ENCODE data around the gene SCG5.

DNA sequence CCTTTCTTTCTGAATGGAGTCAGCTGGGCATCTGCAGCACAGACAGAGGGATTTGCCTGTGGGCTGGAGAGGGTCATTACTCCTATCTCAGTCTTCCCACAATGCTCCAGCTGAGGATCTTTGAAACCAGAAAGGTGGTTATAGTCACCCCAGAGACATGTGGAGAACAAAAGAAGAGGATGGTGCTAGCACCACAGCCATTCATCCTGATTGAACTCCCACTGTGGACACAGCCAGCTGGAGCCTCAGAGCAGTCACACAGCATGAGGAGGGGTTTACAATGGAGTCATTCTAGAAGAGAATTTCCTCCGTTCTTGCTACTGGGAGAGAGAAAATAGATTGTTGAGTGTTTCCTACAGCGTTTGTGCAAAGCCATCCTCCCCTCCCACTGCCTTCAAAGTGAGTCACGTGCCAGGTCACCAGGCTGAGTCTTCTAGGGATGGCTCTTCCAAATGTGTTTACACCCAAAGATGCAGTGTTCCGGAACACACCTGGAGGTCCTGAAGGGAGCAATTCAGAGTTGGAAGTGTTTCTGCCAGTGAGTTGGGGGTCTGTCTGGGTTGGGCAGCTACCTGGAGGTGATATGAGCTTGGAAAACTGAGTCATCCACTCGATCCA is 57.4 kb downstream of the SCG5 start:
- TF ChIP-seq, protein P1, sequence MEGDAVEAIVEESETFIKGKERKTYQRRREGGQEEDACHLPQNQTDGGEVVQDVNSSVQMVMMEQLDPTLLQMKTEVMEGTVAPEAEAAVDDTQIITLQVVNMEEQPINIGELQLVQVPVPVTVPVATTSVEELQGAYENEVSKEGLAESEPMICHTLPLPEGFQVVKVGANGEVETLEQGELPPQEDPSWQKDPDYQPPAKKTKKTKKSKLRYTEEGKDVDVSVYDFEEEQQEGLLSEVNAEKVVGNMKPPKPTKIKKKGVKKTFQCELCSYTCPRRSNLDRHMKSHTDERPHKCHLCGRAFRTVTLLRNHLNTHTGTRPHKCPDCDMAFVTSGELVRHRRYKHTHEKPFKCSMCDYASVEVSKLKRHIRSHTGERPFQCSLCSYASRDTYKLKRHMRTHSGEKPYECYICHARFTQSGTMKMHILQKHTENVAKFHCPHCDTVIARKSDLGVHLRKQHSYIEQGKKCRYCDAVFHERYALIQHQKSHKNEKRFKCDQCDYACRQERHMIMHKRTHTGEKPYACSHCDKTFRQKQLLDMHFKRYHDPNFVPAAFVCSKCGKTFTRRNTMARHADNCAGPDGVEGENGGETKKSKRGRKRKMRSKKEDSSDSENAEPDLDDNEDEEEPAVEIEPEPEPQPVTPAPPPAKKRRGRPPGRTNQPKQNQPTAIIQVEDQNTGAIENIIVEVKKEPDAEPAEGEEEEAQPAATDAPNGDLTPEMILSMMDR (IDR thresholded peaks at IDR 0.05; ENCODE audit: low read depth, low read length) = no peak
- TF ChIP-seq EZH2phosphoT487 (IDR thresholded peaks at IDR 0.05; ENCODE audit: low read depth) = no peak

Measured in OCI-LY3 (cell line).